NCI-H748 (cell line): ENCODE measurements around the gene DDN.
A peak's percentile ranks its signal among the peaks of the same experiment; 100 is the strongest.

Experiments used
- DNase-seq: peaks from one replicate; lab custom pipeline; 2025; ENCODE audit not compliant: unreplicated experiment; lab: John Stamatoyannopoulos, UW

Gene DDN

DNA sequence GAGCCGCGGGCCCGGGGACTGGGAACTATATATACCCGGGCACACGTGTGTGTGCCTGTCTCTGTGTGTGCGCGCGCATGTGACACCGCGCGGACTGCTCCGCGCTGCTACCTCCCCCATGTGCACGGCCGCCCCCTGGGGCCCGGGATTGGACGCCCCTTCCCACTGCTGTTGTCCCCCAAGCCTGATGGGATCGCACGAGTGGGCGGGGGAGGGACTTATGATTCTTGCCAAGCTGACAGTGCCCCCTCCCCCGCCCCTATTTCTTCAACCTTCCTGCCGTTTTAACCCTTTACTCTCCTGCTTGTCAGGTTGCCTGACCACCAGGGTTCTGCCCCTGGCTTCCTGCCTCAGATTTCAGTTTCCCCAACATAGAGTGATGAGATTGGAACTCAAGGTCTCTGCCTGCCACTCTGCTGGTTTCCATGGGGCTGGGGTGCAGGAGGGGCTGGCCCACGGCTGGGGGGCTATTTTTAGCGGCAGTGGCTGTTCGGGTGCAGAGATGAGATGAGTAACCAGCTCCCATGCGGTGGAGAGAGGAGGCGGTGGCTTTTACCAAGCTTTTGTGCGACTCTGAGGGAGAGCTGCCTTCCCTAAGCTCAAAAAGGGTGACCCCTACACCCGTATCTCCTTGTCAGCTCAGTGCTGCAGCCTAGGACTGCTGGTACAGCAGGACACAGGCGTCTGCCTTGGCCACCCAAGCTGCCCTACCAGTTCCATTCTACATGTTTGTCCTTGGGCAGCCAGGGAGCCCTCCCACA, at the start of gene DDN:
TSS of gene DDN (minus strand) at position 5 of the 761 bp plus-strand sequence. CDS start 88 bp downstream, outside the sequence.
- DNase-seq = peak; percentile 78

DNA sequence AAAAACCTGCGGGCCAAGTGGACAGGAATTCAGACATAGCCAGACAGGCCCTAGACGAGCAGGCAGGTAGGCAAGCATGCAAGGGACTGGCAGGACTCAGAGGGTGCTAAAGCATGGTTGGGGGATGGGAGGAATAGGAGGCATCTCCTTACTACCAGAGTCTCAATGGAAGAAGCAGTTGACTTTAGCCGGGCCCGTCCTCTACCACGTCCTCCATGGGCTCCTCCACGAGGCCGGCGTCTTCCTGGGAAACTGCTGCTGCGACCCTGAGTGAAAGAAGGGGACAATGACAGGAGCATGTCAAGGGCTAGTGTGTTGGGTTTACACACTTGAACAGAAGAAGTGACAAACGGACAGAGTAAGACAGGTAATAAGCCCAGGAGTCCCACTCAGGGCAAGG, 49.8 kb upstream of the DDN start:
- DNase-seq = no peak

DNA sequence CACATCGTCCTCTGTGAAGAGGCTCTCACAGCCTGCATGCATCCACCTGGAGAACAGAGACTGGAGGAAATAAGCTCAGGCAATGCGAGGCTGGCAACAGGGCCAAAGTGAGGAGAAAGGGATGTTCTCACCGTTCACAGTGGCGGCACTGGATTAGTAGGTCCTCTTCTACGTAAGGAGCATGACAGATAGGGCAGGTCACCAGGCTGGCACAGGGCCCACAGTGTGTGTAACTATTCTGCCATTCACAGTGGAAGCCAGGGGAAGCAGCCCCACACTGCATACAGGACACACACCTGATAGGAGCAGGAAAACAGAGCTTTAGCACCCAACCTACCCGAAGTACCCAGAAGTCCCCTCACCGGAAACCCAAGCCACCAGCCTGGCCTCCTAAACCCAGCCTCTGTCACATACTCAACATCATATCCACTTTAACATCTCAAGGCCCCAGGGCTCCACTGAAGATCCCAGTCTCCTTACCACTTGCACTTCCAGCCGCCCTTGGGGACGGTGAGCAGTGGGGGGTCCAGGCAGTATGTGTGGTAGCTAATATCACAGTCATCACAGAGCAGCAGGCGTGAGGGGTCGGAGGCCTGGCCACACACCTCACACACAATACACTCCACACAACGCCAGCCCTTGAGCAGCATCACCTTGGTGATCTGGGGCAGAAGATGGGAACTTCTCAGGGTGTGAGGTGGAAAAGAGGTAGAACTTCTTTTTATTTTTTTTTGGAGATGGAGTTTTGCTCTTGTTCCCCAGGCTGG, 47.1 kb upstream of the DDN start:
- DNase-seq = no peak

DNA sequence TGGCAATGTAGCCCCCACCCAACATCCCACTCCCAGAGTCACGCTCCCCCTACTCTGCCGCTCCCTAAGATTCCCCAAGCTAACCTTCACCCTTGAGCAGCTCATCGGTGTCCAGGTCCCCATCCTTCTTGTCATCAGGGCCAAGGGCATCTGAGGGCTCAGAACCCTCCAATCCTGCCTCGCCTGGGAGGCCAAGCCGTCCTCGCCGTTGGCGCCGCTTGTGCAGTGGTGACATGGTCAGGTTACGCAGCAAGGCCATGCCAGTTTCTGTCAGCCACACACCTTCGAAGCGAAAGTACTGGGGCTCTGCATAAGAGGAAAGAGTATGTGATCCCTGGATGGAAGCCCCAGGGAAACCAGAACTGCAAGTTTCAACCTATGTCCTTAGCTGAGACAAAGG, 45.5 kb upstream of the DDN start:
- no peak for DNase-seq

DNA sequence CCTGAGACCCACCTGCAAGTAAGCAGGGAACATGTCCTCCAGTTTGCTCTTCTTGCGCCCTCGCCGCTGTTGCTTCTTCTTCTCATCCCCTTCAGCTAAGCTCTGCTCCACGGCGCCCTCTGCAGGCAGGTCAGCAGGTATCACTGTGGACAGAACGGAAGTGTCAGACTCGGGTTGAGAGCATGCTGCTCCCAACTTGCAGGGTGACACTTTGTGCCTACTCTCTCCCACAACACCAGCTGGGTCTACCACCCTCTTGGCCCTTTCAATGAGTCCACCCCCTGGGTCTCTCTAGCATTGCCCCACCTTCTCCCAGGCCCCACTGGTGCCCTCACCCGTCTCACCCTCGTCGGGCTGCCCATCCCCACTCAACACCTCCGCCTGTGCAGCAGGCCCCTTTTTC, 44.7 kb upstream of the DDN start:
- DNase-seq = peak; percentile 49

DNA sequence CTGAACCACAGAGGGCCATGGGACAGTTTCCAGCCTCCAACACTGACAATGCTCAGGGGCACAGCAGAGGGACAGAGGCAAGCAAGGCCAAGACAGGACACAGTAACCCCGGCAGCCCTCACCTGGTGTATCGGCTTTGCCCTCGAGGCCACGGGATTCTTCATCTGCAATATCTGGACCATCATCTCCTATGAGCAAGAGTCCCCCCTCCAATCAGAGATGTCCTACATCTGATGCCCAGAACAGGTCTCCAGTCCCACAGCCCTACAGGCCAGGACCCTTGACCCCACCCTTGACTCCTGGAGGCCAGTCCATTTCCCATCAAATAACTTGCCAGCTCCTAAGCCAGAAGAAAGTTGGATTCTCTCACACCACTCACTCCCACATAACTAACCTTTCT, 44.1 kb upstream of the DDN start:
- DNase-seq = no peak

DNA sequence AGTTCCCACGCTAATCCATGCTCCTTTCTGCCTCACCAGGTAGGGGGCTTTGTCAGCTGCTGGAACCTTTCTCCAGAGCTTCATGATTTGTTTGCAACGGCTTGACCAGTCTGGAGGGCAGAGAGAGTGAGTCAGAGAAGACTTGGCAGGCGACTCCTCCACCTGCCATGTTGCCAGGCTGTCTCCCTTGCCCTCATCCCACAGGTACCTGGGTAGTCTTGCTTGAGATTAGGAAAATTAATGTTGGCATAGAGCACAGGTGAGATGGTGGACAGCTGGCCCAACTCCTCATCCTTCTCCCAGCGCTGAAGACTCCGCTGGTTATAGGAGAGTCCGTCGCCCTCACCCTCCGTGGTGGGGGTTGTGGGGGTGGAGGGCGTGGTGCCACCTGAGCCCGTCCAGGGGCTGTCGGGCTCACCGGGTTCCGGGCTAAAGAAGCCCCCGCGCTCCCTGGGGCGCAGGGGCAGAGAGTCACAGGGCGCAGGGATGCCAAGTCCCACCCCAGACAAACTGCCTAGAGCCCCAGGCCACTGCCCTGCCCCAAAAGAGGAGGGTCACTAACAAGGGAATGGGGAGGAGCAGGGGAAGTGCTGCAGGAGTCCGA, 42.8 kb upstream of the DDN start:
- no peak for DNase-seq

DNA sequence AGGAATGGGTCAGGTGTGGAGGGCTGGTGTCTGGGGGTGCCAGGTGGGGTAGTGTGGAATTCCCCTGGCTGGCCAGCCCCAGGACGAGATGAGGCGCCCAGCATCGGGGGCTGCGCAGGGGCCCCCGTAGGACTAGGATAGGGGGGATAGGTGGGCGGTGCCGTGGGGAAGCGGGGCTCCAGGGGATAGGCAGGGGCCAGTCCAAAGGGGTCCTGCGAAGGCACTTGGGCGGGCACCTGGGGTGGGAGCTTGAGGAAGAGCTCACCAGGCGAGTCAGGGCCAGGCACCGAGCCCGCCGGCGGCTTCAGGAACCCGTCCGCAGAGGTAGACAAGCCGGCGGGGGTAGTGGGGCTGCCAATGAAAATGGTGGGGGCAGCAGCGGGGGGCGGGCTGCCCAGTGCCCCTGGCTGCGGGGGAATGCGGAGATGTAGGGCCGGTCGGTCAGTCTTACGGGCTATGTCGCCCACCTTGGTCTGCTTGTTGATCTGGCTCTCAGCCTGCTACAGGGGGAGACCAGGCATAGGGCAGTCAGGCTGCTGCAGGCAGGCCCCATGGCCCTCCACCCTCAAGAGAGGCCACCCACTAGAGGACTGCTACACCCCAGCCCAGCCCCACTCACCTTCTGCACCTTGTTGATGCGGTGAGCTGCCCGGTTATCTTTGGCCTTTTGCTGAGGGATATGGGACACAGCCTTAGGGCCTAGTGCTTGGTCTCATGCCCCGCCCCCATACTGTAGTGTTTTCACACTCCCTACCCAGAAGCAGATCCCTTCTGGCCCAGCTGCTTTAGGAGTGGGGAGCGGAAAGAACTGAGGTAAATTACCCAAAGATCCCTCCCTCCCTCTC, 42.1 kb upstream of the DDN start:
- no peak for DNase-seq

DNA sequence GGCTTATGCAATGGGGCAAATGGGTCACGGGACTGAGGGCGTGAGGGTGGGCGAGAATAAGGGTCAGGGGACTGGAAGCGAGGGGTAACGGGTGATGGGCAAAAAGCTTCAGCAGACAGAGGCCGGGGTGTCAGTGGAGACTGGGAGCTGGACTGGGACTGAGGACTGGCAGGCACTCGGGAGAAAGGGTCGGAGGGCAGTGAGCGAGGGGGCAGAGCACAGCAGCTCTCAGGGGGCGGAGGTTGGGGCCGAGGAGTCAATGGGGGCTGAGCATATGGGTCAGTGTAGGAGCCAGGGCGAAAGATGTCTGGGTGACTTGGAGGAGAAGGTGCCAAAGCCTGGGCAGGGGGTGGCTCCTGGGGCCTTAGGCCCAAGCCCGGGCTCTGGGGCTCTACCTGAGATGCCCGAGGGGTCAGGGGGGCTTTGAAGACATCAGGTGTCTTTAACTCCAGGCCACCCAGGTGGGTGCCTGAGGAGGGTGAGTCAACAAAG, 41.2 kb upstream of the DDN start:
- DNase-seq = no peak

DNA sequence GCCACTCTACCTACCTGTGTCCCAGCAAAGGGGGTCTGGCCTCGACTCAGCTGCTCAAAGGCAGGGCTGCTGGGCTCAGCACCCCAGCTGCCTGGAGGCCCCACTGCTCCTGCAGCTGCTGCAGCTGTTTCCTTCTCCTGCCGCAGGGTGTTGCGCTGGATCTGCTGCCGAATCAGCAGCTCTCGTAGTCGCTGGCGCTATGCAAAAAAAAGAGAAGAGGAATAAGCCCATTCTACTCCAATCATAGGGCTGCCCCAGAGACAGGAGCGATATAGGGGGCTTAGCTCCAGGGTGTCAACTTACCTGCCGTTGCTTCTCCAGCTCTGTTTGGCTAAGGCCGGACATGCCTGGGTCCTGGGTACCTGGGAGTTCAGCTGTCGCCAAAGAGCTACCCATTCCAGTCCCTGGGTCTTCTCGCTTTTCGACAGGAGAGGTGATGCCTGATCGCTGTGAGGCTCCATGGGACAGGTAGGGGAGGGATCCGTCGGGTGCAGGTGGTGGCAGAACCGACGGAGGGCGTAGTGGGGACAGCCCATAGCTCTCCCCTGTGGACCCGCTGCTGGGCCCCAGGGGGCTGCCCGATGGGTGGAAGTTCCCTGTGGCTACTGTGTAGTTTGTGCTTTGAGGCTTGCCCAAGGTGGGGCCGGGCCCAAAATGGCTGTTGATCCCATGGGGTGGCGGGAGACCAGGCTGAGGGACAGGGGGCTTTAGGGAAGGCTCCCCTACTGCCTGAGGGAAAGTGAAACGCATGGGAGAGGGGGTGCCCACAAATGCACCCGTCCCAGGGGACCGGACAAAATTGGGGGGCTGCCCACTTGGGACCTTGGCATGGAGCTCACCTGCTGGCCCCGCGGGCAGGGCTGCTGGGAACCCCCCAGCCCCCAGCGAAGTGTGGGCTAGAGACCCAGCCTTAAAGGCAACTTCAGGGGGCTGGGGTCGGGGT, 40.5 kb upstream of the DDN start:
- no peak for DNase-seq

DNA sequence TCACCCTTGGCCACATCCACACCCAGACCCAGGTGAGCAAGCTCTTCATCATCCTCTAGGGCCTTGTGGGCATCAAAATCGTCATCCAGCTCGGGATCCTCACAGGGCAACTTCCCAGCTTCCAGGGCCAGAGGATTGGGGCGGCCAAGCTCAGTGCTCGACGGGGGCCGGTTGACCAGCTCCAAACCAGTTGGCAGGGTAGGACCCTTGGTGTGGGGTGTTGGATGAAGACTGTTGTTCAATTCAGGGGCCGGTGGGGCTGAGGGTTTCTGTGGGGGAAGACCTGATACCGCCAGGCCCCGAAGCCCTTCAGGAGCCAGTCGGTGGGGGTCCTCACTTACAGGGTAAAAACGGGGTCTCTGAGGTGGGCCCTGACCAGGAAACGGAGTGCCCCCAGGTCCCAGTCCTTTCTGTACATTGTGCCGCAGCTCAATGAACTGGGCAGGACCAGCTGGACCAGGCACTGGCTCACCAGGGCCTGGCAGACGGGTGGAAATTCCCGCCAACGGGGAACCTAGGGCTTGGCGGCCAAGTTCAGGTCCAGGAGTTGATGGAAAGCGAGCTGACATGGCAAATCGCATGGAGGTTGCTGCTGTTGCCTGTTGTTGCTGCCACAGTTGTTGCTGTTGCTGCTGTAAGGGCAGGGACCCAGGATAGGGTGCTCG, 39.2 kb upstream of the DDN start:
- DNase-seq = no peak

DNA sequence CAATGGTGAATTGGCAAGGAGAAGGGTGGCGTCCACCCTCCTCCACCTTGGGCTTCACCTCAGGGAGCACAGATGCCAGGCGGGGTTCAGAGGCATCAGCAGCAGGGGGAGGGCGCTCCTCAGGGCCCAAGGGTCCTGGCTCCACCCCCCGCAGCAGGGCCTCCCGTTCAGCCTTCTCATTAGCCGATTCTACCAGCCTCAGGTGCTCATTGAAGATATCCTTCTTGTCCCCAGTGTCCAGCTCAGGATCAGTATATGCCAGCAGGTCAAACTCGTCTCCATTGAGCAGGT, 38.7 kb upstream of the DDN start:
- DNase-seq = no peak

DNA sequence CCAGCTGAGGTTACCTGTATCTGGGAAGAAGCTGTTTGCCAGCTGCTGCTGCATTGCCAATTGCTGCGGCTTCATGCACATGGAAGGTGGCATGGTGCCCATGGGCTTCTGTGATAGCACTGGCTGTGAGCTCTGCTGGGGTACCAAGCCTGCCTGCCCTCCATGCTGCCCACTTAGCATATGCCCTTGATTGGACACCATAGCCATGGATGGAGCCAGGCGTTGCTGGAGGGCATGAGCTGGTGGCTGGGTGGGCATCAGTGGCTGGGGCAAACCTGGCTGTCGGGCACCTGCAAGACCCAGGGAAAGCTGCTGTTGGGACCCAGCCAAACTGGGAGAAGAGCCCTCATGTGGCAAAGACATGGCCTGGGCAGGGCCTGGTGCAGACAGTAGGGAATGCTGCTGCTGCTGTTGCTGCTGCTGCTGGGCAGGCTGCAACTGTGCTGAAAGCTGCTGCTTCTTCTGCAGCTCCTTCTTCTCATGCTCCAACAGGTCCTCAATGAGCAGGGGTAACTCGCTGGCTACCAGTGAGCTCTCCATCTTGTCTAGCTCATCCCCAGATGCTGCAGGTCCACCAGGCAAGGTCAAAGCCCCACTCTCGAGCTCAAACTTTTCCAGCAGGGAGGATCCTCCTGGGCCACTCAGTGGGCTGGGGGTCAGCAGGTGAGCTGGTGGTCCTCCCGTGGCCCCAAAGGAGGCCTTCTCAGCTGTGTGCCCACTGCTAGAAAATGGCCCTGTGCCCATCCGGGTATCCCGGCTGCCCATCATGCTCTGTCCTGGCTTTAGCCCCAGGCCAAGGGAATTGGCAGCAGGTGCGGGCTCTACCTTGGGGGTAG, 38.2 kb upstream of the DDN start:
- no peak for DNase-seq

DNA sequence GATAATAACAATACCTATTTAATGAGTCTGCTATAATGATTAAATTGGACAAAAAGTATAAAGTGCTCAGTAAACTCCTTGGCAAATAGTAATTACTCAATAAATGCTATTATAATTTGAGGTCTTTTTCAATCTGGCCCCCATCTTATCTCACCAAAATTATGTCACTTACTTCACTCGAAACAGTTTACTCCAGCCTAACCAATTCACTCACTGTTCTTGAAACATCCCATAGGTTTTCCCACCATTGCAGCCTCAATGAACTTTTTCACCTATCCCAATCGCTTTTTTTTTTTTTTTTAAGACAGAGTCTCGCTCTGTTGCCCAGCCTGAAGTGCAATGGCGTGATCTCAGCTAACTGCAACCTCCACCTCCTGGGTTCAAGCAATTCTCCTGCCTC, 36.9 kb upstream of the DDN start:
- DNase-seq = no peak

DNA sequence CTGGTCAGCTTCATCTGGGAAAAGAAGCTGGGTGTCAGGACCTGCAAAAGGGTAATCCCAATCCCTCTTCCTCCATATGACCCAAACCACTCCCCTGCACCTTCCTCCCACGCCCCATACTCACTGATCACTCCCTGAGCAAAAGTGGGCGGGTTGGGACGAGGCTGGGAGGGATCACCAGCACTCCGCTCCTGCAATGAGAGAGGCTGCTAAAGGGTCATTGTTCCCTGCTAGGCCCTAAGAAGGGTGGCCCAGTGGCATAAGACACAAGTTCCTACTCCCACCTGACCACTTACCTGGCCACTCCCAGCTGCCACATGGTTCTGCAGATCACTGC, 35.1 kb upstream of the DDN start:
- no peak for DNase-seq

DNA sequence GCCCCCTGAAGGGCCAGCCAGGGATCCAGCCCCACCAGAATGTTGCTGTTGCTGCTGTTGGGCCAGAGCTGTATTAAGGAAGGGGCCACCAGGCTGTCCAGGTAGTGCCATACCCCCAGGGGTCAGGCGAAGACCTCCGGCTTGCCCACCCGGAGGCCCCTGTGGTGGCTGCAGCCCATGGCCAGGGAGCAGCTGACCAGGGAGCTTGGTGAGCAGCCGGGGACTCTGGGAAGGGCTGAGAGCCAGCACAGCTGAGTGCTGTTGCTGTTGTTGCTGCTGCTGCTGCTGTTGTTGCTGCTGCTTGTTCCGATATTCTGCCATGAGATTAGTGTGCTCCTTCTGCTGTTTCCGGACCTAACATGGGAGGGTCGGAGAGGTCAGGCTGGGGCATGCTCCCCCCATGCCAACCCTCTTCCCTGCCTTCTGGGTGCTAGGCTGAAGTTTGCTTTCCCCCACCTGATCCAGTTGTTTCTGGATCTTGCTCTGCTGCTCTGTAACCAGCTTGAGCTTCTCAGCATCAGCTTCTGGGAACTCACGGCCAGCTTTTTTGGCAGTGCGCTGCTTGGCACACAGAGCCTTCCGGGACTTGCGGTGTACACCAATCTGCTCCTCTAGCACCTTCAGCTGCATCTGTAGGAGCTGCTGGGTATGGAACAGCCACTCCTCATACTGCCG, 34.6 kb upstream of the DDN start:
- no peak for DNase-seq

DNA sequence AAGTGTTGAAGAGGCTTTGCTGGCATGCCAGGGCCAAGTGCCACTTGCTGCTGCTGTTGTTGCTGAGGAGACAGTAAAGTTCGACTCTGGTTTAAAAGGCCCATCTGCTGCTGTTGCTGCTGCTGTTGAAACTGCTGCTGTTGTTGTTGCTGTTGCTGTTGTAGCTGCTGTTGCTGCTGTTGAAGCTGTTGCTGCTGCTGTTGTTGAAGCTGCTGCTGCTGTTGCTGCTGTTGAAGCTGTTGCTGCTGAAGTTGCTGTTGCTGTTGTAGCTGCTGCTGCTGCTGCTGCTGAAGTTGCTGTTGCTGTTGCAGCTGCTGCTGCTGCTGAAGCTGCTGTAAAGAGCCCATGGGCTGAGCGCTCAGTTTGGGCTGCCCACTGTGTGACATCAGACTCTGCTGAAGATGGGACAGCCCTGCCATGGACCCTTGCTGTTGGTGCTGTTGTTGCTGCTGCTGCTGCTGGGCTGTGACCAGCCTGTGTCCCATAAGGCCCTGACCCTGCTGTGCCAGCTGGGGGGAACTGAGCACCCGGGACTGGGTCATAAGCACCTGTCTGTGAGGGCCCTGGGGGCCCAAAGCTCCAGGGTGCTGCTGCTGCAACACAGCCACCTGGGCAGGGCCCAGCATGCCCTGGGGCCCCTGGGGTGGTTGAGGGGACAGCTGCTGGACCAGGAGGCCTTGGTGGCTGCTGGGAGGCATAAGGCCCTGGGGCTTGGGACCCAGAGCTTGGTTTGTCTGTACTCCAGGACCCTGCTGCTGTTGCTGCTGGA, 33.7 kb upstream of the DDN start:
- no peak for DNase-seq

DNA sequence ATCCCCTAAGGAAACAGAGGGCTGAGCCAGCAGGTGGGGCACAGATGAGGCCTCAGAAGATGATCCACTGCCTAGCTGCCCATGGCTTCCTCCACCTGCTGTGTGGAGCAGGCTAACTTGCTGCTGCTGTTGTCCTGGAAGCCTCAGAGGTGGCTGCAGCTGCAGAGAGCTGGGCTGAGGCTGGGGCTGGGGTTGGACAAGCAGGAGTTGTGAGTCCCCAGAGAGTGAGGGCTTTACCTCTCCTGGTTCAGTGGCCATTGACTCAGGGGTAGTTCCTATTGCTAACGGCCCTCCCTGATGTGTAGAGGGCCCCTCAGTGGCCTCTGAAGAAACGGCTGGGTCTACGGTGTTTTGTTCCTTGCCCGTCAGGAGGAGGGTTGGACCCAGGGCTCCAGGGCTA, 33.1 kb upstream of the DDN start:
- DNase-seq = no peak
